ENCODE data around the gene ABCA7. TPM values are rescaled to one million over a fixed set of nuclear protein-coding genes. Genes with fewer than 3 reads are reported as not detected.

ABCA7 gene
- total RNA-seq, 1 donor from 2014 or later: 0.78 TPM

DNA sequence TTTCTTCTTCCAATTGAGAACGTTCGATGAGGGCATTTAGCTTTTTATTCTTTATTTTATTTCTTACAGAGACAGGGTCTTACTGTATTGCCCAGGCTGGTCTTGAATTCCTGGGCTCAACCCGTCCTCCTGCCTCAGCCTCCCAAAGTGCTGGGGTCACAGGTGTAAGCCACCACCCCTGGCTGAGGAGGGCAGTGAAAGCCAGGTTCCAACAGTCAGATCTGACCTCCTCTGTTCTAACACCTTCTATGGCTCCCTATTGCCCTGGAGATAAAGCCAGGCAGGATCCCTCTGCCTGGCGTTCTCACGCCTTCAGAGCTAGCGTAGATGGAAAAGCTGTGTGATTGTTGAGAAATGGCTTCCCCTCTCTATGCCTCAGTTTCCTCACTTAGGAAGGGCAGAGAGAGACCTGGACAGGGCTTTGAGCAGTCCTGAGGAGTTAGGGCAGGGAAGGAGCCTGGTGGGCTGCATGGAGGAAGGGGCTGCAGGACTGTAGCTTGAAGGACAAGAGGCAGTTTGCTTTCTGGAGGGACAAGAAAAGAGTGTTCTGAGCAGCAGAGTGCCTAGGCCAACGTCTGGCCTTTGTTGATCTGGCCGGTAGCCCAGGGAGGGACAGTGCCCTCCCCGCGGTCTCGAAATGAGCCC is 32.6 kb downstream of the ABCA7 start:
- DNase-seq: no peak

DNA sequence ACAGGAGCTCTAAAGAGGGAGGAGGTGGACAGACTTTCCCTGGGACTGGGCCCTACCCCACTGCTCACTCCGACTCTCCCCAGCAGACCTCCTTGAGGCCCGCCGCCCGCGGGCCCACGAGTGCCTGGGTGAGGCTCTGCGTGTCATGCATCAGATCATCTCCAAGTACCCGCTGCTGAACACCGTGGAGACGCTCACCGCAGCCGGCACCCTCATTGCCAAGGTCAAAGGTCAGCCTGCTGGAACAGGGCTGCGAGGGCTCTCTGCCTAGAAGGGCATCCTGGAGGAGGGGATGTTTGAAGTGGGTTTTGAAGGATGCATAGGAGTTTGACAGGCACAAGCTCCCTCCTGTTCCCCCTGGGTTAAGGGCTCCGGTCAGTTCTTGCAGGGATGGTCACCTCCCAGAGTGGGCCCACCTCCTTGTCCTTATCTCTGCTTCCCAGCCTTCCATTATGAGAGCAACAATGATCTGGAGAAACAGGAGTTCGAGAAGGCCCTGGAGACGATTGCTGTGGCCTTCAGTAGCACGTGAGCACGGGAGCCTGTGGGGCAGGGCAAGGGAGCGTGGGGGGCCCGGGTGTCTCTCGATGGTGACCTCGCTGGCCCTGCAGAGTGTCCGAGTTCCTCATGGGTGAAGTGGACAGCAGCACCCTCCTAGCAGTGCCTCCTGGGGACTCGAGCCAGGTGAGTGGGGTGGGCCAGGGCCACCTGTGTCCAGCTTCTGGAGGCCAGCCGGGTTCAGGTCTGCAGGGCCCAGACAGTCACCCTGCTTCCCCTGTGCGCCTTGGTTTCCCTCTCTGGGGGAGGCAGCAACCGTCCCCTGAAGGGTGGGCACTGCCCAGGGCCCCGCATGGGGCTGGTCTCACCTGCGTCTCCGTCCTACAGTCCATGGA is 33.4 kb downstream of the ABCA7 start:
- DNase-seq: no peak

DNA sequence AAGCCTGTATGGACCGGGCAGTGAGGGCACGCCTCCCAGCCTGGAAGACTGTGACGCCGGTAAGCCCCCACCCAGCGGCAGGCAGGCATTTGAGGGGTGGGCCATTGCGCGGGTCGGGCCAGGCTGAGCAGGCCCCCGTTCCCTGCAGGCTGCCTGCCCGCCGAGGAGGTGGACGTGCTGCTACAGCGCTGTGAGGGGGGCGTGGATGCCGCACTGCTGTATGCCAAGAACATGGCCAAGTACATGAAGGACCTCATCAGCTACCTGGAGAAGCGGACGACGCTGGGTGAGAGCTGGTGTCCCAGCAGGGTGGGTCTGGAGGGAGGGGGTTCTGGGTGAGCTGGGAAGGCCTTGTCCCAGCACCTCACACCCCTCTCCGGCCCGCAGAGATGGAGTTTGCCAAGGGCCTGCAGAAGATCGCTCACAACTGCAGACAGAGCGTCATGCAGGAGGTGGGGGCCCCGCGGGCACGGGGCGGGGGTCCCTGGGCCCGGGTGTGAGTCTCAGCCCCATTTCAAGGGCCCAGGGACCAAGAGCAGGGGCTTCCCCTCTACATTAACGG is 34.1 kb downstream of the ABCA7 start:
- DNase-seq: no peak

DNA sequence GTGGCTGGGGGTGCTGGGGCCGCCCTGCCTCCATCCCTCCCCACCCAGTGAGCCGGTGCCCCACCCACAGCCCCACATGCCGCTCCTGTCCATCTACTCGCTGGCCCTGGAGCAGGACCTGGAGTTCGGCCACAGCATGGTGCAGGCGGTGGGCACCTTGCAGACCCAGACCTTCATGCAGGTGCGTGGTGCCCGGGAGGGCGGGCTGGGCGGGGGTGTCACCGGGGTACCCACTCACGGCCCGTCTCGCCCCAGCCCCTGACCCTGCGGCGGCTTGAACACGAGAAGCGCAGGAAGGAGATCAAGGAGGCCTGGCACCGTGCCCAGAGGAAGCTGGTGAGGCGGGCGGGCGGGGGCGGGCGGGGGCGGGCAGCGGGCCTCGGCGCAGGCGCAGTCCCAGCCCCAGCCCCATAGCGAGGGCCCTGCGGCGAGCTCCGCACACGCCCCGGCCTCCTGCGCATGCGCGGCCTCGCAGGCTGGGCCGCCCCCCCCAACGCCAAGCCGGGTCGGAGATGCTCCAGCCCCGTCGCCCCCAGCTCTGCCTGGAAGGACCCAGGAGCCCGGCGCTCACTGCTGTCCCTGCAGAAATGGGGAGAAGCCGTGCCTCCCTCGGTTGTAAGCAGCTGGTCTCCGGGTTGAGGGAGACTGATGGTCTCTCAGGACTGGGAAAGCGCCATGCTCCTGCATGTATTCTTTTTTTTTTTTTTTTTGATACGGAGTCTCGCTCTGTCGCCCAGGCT is 34.8 kb downstream of the ABCA7 start:
- no peak for DNase-seq

DNA sequence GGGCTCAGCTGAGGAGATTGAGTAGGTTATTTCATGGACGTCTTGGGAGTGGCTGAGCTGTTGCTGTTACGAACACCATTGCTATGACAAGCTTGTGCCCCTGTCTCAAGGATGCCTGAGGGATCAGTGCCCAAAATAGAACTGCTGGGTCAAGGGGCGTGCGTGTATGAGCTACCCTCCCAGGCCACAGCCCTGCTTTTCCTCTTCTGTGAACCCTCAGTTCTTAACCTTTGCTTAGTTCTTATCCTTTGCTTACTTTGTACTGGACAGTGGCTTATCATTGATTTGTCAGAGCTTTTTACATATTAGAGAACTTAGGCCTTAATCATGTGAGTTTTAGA is 36.1 kb downstream of the ABCA7 start:
- no peak for DNase-seq

DNA sequence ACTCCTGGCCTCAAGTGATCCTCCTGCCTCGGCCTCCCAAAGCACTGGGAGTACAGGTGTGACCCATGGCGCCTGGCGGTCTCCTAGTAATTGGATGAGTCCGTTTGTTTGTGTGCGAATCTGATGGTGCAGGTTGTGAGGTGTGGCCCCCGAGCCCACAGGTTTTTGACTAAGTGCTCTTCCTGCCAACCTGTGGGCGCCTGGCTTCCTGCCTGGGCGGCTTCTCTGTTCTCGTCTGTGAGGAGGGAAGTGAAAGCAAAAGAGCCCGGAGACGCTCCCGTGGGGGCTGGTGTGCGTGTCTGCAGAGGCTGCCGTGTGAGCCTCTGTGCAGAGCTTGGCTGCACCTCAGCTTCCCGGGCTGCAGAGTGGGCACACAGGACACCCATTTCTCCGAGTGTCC is 37.0 kb downstream of the ABCA7 start:
- DNase-seq: no peak

DNA sequence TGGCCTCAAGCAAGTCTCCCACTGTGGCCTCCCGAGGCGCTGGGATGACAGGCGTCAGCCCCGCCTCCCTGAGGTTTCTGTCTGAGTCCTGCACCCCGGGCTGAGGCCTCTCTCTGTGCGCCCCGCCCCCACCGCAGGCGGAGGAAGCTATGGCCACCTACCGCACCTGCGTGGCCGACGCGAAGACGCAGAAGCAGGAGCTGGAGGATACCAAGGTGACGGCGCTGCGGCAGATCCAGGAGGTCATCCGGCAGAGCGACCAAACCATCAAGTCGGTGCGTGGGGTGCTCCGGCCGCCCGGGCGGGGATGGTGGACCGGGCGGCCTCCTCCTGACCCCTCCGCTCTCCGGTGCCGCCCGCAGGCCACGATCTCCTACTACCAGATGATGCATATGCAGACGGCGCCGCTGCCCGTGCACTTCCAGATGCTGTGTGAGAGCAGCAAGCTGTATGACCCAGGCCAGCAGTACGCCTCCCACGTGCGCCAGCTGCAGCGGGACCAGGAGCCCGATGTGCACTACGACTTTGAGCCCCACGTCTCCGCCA is 39.7 kb downstream of the ABCA7 start:
- DNase-seq: no peak

DNA sequence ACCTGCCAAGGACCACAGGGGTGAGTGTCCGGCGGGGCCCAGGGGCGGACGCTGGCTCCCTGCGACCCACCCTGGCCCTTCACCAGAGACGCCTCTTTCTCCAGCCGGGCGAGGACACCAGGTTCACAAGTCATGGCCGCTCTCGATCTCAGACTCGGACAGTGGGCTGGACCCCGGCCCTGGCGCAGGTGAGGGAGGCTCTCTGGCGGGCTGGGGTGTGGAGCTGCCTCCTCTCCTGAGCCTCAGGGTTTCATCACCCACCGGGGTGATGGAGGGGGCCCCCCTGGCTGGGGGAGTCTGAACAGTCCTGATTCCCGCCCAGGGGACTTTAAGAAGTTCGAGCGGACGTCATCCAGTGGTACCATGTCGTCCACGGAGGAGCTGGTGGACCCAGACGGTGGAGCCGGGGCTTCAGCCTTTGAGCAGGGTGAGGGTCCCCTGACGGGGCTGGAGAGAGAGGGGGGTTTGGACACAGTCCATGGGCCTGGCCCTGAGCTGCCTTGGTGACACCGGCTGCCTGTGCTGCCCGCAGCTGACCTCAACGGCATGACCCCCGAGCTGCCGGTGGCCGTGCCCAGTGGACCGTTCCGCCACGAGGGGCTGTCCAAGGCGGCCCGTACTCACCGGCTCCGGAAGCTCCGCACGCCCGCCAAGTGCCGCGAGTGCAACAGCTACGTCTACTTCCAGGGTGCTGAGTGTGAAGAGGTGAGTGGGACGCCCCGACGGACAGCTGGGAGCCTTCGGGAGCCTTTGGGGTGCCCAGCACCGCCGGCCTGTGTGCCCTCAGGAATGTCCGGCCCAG is 40.7 kb downstream of the ABCA7 start:
- no peak for DNase-seq

DNA sequence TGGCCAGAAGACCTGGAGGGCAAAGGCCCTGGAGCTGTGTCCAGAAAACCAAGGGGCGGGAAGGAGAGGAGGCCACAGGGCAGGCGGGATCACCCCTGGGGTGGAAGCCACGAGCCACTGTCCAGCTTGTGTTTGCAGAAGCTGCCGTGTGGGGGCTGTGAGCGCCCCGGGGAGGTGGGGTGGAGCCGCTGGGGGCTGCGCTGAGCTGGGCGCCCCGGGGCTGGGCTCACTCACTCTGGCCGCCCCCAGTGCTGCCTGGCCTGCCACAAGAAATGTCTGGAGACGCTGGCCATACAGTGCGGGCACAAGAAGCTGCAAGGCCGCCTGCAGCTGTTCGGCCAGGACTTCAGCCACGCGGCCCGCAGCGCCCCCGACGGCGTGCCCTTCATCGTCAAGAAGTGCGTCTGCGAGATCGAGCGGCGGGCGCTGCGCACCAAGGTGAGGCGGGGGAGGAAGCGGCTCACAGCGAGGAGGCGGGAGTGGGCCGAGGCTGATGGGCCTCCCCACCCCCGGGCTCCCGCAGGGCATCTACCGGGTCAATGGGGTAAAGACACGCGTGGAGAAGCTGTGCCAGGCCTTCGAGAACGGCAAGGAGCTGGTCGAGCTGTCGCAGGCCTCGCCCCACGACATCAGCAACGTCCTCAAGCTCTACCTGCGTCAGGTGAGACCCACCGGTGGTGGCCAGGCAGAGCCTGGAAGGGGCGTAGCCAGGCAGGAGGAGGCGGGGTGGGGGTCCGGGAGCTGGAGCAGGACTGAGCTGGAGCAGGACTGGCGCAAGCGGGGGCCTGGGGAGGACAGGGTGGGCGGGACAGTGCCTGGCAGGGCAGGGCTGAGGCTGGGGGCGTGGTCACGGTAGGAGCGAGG is 41.6 kb downstream of the ABCA7 start:
- no peak for DNase-seq

DNA sequence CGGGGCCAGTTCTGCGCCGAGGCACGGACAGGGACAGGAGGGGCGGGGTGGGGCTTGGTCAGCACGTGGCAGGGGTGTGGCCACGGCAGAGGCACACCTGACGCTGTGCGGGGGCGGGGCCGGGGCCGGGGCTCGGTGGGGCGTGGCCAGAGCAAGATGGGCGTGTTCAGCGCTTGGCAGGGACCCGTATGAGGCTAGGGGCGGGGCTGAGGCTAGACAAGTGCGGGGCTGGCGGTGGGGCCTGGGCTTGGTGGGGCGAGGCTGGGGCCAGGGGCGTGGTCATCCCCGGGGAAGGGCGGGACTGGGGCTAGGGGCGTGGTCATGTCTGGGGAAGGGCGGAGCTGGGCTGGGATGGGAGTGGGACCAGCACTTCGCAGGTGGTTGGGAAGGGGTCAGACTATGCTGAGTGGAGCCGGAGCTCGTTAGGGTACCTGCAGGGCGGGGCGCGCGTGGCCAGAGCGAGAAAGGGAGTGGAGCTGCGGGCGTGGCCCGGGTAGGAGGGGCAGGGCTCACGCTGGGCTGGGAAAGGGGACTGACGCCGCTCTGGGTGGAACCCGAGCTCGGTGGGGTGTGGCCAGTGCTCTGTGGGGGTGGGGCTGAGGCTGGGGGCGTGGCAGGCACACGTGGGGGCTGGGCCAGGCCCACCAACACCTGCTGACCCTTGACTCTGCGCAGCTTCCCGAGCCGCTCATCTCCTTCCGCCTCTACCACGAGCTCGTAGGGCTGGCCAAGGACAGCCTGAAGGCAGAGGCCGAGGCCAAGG is 42.4 kb downstream of the ABCA7 start:
- DNase-seq: no peak

DNA sequence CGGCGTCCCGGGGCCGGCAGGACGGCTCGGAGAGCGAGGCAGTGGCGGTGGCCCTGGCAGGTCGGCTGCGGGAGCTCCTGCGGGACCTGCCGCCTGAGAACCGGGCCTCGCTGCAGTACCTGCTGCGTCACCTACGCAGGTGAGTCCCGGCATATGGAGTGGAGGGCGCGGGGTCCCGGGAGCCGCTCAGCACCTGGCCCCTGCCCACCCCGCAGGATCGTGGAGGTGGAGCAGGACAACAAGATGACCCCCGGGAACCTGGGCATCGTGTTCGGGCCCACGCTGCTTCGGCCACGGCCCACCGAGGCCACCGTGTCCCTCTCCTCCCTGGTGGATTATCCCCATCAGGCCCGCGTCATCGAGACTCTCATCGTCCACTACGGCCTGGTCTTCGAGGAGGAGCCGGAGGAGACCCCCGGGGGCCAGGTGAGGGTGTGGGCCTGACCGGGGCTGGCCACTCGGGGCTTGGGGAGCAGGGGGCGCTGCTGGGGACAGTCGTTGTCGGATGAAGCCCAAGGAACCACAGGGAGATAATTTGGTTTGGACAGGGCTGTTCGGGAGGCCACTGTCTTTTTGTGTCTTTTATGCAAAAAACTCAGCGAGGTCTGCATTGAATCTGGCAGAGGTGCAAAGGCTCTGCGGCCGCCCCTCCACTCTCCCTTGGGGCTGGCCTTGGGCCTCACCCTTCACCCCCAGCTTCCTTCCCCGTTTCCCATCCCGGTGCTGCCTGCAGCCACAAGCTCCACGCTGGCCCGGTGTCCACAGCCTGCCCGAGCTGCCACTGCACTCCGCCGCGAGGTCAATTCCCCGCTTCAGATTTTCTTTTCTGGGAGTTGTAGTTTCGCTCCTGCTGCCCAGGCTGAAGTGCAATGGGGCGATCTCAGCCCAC is 43.3 kb downstream of the ABCA7 start:
- DNase-seq: no peak

DNA sequence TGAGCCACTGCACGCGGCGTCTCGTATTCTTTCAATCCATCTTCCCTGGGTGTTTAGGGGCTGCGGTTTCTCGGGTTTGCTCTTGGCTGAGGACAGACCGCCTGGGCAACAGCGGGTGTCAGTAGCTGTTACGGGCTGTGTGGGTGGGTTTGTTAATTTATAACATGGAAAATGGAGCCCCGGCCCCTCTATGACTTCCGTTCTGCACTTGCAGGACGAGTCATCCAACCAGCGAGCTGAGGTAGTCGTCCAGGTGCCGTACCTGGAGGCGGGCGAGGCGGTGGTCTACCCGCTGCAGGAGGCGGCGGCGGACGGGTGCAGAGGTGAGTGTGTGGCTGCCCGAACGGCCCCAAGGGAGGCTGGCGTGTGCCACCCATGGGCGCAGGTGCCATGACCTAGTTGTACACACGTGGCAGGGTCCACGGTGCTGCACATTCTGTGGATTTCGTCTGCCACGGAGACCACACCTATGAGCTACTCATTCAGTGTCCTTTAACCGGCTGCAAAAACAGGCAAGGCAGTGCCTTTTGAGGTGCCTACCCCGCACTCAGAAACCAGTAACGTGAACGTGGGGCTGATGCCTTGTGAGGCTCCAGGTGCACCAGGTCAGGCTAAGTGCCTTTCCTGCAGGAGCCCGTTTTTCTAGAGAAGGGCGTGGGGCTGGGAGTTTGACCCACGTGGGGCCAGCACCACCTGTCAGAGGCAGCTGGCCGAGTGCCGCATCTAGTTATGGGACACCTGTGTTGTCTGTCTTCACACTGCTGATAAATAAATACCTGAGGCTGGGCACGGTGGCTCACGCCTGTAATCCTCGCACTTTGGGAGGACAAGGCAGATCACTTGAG is 44.3 kb downstream of the ABCA7 start:
- DNase-seq: no peak

DNA sequence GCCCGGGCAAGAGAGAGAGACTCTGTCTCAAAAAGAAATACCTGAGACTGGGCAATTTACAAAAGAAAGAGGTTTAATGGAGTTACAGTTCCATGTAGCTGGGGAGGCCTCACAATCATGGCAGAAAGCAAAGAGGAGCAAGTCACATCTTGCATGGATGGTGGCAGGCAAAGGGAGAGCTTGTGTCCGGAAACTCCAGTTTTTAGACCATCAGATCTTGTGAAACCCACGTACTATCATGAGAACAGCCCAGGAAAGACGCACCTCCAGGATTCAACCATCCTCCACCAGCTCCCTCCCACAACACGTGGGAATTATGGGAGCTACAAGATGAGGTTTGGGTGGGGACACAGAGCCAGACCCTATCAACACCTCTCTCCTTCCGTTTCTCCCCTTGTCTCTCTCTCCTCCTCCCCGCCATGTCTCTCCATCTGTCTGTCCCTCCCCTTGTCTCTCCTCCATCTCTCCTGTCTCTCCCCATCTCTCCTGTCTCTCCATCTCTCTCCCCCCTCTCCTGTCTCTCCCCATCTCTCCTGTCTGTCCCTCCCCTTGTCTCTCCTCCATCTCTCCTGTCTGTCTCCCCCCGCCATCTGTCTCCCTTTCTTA is 45.2 kb downstream of the ABCA7 start:
- DNase-seq: no peak

DNA sequence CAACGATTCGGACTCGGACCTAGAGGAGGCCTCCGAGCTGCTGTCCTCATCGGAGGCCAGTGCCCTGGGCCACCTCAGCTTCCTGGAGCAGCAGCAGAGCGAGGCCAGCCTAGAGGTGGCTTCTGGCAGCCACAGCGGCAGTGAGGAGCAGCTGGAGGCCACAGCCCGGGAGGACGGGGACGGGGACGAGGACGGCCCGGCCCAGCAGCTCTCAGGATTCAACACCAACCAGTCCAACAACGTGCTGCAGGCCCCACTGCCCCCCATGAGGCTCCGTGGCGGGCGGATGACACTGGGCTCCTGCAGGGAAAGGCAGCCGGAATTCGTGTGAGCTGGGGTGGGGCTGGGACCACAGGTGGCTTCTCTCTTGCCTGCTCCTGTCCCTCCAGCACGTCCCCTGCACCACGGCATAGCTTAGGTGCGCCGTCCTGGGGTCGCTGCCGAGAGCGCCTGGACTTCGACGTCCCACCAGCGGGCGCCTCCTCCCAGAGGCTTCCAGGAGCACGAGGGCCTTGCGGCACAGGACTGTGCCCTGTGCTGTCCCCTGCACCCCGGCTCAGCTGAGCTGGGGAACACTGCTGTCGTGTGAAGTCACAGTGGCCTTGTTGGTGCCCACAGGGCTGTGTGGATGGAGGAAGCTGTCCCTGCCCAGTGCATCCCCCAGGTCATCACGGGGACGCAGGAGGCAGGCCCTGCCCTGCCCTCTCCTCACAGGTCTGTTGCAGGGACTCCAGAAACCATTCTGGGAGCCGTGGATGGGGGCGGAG is 46.0 kb downstream of the ABCA7 start:
- DNase-seq: no peak

DNA sequence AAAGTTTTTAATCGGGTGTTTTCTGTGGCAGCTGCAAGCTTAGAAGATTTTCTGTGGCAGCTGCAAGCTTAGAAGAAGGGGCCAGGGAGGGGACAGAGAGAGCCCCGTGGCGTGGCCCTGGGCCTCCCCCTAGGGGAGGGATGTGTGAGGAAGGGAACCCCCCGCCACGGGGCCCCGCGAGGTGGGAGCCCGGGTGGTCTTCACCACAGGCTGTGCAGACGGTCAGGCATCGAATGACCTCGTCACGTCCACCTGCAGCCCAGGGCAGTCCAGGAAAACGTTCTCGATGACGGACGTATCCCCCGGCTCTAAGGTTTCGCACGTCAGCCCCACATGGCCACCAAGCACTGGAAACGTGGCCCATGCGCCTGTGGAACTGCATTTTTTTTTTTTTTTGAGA is 46.7 kb downstream of the ABCA7 start:
- DNase-seq: no peak

DNA sequence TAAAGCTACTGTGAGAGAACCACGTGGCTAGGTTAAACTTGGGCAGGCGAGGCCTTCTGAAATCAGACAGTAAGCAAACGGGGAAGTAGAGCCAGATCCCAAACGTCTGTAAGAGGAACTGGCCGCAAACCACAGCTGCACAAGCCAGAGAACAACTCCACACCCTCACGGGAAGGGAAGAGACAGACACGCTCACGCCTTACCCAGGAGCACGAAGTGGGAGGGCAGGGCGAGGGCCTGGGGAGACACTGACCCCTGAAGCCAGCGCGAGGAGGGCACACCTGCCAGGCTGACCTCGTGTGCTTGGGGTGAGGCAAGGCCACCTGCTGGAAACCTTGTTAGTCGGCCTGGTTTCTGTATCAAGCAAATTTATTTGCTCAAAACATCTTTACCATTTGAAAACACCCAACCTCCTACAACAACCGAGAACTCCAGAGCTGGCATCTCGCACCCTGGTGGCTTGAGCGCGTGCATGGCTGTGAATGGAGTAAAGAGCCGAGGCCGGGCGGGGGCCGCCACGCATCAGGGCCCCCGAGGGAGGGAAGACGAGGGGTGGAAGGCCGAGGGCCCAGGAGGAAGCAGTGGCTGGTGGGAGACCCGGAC is 48.0 kb downstream of the ABCA7 start:
- no peak for DNase-seq

Data from occipital lobe (tissue), 2 donors.